K562 (cell line): ENCODE measurements around the gene MPRIP.

Source experiments
- ADNP ChIP-seq: fragments of 200-800 bp; sonication (Bioruptor generic); IDR thresholded peaks from 2 replicates; pipeline ENCODE4 v1.6.1; 2016; ENCODE audit warnings: missing genetic modification characterization, missing compliant biosample characterization
- CHD1 ChIP-seq: fragments of 200-600 bp; sonication (generic); IDR thresholded peaks from one replicate; pipeline ENCODE4 v1.6.1; 2012; ENCODE audit warnings: mild to moderate bottlenecking, moderate library complexity, low read length, inconsistent platforms
- ELF1 ChIP-seq: fragments of 200-800 bp; sonication (Bioruptor generic); IDR thresholded peaks from 2 replicates; pipeline ENCODE4 v1.6.1; 2016; ENCODE audit warnings: missing genetic modification characterization, missing compliant biosample characterization
- EP300 ChIP-seq: IDR thresholded peaks from 2 replicates; pipeline ENCODE4 v1.6.1; 2012; ENCODE audit warnings: low read length, improper control_type of control experiment
- LCOR ChIP-seq: sonication (generic); formaldehyde crosslinking; IDR thresholded peaks from 2 replicates; pipeline ENCODE4 v1.8.0; 2022; ENCODE audit warnings: mild to moderate bottlenecking, missing genetic modification reagents
- NFE2L1 ChIP-seq: fragments of 450-650 bp; IDR thresholded peaks from 2 replicates; pipeline ENCODE4 v1.6.1; 2016; ENCODE audit warnings: missing genetic modification characterization, low read depth, mild to moderate bottlenecking, missing compliant biosample characterization, moderate library complexity, borderline replicate concordance
- POLR2AphosphoS5 ChIP-seq: IDR thresholded peaks from 2 replicates; pipeline ENCODE4 v1.6.1; 2011; ENCODE audit warnings: mild to moderate bottlenecking, low read depth, low read length, moderate library complexity; ENCODE audit not compliant: control insufficient read depth, insufficient read depth
- SIN3A ChIP-seq, 2 experiments: fragments of 150-350 bp in 1 of 2; IDR thresholded peaks; 2 replicates each; pipeline ENCODE4 v1.6.1; 2011 to 2016; ENCODE audit warnings: borderline replicate concordance in 2 of 2, low read depth in 2 of 2, low read length in 2 of 2, mild to moderate bottlenecking in 2 of 2, moderate library complexity in 2 of 2; ENCODE audit not compliant: control insufficient read depth in 1 of 2
- SREBF2 ChIP-seq: sonication (generic); formaldehyde crosslinking; IDR thresholded peaks from 2 replicates; pipeline ENCODE4 v1.4.0; 2020; ENCODE audit warnings: mild to moderate bottlenecking, missing genetic modification reagents
- YBX1 ChIP-seq: fragments of 450-650 bp; IDR thresholded peaks from 2 replicates; pipeline ENCODE4 v1.7.1; 2016; ENCODE audit warnings: mild to moderate bottlenecking
- ZBTB17 ChIP-seq: fragments of 450-650 bp; formaldehyde crosslinking; IDR thresholded peaks from 2 replicates; pipeline ENCODE4 v1.4.0; 2020; ENCODE audit warnings: mild to moderate bottlenecking
- TF ChIP-seq, protein P1 (sequence below): sonication (generic); formaldehyde crosslinking; IDR thresholded peaks from 2 replicates; pipeline ENCODE4 v1.8.0; 2022; ENCODE audit warnings: missing genetic modification reagents, mild to moderate bottlenecking, borderline replicate concordance
- TF ChIP-seq, protein P2 (sequence below), 3 experiments: IDR thresholded peaks in 2 of 3; conservative IDR thresholded peaks in 1 of 3; 2 replicates each; pipeline ENCODE4 v1.5.1; 2011 to 2012; ENCODE audit warnings: low read length in 3 of 3, mild to moderate bottlenecking in 3 of 3, control low read depth in 2 of 3, improper control_type of control experiment in 1 of 3, inconsistent platforms in 1 of 3, low read depth in 1 of 3, mixed read lengths in 1 of 3, moderate library complexity in 1 of 3; ENCODE audit not compliant: insufficient read depth in 2 of 3

DNA sequence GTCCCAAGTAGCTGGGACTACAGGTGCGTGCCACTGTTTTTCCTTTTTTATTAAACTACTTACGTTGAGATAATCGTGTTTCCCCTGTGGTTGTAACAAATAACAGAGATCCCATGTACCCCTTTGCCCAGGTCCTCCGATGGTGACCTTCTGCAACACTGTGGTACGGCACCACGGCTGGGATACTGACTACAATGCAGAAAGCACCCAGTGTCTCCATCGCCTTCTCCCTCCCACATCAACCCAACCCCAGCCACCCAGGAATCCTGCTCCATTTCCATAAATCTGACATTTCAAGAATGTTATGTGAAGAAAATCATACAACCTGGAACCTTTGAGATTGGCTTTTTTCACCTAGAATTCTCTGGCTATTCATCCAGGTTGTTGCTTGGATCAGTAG lies 22.1 kb downstream of the MPRIP start:
- no peak for TF ChIP-seq NFE2L1 (tag)
- no peak for TF ChIP-seq LCOR (CRISPR knock-in tag)
- no peak for TF ChIP-seq ADNP (tag)
- no peak for TF ChIP-seq EP300
- TF ChIP-seq SIN3A (IDR thresholded peaks at IDR 0.05; ENCODE audit: borderline replicate concordance in 2 of 2, control insufficient read depth in 1 of 2, low read depth in 2 of 2, low read length in 2 of 2), result no peak
- TF ChIP-seq ZBTB17, result no peak
- no peak for TF ChIP-seq POLR2AphosphoS5
- no peak for TF ChIP-seq ELF1 (tag)
- no peak for TF ChIP-seq CHD1
- no peak for TF ChIP-seq SREBF2 (CRISPR knock-in tag)
- TF ChIP-seq, protein P1, sequence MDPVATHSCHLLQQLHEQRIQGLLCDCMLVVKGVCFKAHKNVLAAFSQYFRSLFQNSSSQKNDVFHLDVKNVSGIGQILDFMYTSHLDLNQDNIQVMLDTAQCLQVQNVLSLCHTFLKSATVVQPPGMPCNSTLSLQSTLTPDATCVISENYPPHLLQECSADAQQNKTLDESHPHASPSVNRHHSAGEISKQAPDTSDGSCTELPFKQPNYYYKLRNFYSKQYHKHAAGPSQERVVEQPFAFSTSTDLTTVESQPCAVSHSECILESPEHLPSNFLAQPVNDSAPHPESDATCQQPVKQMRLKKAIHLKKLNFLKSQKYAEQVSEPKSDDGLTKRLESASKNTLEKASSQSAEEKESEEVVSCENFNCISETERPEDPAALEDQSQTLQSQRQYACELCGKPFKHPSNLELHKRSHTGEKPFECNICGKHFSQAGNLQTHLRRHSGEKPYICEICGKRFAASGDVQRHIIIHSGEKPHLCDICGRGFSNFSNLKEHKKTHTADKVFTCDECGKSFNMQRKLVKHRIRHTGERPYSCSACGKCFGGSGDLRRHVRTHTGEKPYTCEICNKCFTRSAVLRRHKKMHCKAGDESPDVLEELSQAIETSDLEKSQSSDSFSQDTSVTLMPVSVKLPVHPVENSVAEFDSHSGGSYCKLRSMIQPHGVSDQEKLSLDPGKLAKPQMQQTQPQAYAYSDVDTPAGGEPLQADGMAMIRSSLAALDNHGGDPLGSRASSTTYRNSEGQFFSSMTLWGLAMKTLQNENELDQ (CRISPR knock-in tag), result no peak
- TF ChIP-seq YBX1, result no peak
- TF ChIP-seq, protein P2, sequence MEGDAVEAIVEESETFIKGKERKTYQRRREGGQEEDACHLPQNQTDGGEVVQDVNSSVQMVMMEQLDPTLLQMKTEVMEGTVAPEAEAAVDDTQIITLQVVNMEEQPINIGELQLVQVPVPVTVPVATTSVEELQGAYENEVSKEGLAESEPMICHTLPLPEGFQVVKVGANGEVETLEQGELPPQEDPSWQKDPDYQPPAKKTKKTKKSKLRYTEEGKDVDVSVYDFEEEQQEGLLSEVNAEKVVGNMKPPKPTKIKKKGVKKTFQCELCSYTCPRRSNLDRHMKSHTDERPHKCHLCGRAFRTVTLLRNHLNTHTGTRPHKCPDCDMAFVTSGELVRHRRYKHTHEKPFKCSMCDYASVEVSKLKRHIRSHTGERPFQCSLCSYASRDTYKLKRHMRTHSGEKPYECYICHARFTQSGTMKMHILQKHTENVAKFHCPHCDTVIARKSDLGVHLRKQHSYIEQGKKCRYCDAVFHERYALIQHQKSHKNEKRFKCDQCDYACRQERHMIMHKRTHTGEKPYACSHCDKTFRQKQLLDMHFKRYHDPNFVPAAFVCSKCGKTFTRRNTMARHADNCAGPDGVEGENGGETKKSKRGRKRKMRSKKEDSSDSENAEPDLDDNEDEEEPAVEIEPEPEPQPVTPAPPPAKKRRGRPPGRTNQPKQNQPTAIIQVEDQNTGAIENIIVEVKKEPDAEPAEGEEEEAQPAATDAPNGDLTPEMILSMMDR (IDR thresholded peaks at IDR 0.05 in 2 of 3, conservative IDR thresholded peaks at IDR 0.05 in 1 of 3; ENCODE audit: insufficient read depth in 2 of 3, low read depth in 1 of 3, low read length in 3 of 3), result no peak
